WI38 (cell line): Measurements from ENCODE around the gene POU2F2.
A peak's percentile ranks its signal among the peaks of the same experiment; 100 is the strongest.

Experiments
- H3K4me3 ChIP-seq: 2 replicates; pipeline ENCODE4 v1.5.1; 2011; ENCODE audit warnings: low read depth, mild to moderate bottlenecking, control low read depth, low read length
- TF ChIP-seq, protein P1 (sequence below): IDR thresholded peaks from 2 replicates; pipeline ENCODE4 v1.5.1; 2012; ENCODE audit warnings: low read depth, mild to moderate bottlenecking, control low read depth, low read length

The POU2F2 gene

DNA sequence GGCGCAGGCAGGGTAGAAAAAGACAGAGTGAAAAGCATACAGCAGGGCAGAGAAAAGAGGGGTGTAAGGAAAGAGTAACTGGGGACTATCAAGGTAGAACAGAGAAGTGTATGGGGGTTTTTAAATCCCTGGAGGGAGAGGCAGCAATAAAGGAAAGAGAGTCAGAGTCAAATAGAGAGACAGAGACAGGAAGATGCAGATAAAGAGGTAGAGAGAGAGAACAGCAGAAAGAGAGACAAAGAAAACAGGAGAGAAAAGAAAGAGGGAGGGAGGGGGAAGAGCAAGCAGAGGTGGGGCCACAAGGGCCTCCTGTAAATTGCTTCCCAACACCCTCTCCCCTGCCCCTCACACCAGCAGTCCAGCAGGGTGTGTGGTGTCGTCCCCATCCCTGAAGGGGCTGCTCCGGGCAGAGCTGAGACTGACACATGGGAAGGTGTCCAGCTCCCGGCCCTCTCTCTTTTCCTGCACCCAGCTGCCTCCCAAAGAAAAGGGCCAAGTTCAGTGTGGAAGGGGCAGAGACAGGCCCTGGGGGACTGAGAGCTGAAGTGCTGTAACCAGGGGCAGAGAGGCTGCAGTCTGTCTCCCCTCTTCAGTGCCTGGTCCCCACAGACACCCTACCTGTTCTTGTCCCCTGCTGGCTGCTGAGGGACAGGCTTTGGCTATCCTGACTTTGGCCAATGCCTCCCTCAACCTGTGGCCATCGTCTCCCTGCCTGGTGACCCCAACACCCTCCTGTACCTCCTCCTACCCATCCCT lies 17.4 kb upstream of the POU2F2 start:
- no peak overlapping the region for H3K4me3 ChIP-seq
- TF ChIP-seq, protein P1, sequence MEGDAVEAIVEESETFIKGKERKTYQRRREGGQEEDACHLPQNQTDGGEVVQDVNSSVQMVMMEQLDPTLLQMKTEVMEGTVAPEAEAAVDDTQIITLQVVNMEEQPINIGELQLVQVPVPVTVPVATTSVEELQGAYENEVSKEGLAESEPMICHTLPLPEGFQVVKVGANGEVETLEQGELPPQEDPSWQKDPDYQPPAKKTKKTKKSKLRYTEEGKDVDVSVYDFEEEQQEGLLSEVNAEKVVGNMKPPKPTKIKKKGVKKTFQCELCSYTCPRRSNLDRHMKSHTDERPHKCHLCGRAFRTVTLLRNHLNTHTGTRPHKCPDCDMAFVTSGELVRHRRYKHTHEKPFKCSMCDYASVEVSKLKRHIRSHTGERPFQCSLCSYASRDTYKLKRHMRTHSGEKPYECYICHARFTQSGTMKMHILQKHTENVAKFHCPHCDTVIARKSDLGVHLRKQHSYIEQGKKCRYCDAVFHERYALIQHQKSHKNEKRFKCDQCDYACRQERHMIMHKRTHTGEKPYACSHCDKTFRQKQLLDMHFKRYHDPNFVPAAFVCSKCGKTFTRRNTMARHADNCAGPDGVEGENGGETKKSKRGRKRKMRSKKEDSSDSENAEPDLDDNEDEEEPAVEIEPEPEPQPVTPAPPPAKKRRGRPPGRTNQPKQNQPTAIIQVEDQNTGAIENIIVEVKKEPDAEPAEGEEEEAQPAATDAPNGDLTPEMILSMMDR = no peak

DNA sequence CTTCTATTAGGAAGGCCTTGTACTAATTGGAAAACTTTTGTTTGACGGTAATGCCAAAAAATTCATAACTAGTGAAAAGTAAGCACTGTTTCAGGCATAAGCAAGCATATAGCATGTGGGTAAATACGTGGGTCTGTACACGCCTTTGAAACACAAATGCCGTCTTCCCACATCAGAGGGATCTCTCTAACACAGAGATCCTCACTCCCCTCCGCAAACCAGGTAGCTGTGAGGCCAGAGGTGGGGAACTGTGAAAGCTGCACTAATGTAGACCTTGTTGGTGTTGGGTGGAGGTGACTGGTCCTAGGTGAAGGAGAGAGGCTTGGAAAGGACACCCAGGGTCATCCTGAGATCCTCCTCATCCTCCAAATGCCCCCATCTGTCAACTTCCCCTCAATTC lies 16.0 kb upstream of the POU2F2 start:
- no peak overlapping the region for H3K4me3 ChIP-seq
- TF ChIP-seq, protein P1 = no peak

DNA sequence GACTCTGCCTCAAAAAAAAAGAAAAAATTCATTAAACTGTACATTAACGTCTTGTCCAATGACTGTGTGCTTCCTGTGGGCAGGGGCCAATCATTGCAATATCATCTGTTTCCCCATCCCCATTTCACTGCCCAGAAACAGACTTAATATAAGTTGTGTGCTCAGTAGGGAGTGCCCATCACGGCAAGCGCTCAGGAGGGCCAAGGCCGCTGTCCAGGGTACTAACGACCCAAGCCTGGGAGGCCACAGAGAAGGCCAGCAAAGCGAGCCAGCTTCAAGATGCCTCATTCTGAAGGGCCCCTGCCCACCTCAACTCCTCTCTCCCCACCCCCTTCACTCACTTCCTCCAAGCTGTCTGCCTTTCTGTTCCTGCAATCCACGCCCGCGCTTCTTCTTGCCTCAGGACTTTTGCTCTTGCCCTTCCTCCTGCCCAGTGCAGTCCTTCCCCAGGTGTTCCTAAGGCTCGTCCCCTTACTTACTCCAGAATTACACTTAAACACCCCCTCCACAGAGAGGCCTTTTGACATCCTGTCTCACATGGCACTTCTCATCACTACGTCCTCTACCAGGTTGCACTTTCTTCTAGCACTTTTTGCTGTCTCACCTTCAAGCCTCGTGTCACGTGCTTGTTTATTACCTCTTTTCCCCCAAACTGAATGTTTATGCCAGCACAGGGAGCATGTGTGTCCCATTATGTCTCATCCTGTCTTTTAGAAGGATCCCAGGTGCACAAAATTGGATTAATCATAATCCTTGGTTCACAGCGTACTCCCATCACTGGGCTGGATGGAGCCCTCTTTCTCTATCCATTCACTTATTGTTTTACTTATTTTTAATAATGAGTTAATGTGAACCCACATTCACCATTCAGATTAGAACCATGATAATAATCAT lies 11.3 kb upstream of the POU2F2 start:
- TF ChIP-seq, protein P1 = no peak
- H3K4me3 ChIP-seq = no peak overlapping the region

DNA sequence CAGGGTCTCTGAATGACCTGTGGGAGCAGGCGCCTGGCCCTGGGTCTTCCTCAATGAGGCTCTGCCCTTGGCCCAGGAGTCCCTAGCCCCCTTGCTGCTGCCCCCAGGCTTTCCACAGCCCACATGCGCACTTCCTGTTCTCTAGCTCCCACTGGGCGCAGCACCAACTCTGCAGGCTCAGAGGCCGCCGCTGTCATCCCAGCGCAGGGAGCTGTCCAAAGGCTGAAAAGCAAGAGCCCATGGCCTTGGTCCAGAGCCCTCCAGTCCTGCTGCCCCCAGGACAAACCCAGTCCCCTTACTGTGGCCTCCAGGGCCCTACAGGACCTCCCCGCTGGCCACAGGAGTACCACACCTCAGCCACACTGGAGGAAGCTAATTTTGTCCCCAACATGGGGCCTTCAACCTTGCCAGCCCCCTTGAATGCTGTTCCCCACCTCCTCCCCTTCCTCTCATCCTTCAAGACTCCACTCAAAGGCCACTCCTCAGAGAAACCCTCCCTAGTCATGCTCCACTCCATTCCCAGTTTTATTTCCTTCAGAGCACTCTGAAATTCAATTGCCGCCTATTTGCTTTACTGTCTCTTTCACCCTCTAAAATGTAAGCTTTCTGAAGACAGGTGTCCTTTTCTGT lies 8.0 kb upstream of the POU2F2 start:
- TF ChIP-seq, protein P1 = no peak
- H3K4me3 ChIP-seq = no peak overlapping the region

DNA sequence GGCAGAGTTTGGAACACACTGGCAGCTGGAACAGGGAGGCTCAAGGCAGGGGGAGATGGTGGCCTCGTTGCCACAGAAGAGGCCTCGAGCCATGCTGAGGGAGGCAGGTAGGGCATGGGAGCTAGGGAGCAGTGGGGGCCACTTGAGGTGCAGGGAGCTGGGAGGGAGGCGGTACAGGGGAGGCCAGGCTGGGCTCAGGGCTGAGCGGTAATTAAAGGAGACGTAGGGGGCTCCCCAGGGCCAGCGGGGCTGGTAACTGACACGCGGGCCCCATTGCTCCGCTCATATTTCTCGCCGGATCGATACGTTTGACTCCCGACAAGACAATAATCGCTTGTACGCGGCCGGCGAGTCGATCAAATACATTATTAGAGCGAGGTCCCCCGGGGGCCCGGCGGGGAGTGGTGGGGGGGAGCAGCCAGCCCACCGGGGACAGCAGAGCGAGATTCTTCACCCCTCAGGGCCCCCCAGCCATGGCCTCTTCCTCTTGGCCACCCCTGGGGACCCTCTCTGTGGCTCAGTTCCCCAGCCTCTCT lies 2.4 kb upstream of the POU2F2 start:
- H3K4me3 ChIP-seq = no peak overlapping the region
- TF ChIP-seq, protein P1 = no peak

DNA sequence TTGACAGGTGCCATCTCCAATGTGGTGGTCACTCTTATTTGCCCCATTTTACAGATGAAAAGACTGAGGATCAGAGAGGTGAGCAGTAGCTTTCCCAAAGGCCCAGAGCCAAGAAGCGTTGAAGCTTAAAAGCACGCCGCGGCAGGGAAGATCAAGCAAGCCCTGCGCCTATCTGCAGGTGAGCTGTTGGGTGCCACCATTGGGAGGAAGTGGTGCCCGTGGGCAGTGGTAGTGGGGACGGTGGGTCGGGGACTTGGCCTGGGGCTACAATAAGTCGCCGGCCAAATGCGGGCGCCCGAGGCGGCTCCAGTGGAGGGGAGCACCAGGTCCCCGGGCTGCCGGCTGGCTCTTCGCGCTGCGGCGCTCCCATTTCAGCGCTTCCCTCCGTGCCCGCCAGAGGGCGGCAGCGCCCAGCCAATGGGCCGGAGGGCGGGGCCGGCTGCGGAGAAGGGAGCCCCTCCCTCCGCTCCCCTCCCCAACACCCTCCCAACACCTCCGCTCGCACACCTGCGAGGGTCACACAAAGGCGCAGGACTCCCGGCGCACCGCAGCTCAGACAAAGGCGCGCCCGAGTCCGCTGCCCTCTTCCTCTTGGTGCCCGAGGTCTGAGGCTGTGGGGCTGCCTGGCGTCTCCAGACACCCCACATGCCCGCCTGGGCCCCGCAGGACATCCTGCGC lies 744 bp upstream of the POU2F2 start:
- H3K4me3 ChIP-seq = peak overlapping the region; percentile 46
- TF ChIP-seq, protein P1 = peak; percentile 75
